ENCODE results near the gene GOLGA6L26.
"Not testable (repeated sequence)": the region's sequence is repeated elsewhere in the genome, so short reads cannot be mapped to it uniquely, and the experiment has no call there.

The GOLGA6L26 gene, protein sequence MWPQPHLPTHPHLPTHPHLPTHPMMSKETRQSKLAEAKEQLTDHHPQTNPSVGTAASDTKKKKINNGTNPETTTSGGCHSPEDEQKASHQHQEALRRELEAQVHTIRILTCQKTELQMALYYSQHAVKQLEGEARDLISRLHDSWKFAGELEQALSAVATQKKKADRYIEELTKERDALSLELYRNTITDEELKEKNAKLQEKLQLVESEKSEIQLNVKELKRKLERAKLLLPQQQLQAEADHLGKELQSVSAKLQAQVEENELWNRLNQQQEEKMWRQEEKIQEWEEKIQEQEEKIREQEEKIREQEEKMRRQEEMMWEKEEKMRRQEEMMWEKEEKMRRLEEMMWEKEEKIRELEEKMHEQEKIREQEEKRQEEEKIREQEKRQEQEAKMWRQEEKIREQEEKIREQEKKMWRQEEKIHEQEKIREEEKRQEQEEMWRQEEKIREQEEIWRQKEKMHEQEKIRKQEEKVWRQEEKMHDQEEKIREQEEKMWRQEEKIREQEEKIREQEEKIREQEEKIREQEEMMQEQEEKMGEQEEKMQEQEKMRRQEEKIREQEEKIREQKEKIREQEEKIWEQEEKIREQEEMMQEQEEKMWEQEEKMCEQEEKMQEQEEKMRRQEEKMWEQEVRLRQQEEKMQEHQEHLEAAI

DNA sequence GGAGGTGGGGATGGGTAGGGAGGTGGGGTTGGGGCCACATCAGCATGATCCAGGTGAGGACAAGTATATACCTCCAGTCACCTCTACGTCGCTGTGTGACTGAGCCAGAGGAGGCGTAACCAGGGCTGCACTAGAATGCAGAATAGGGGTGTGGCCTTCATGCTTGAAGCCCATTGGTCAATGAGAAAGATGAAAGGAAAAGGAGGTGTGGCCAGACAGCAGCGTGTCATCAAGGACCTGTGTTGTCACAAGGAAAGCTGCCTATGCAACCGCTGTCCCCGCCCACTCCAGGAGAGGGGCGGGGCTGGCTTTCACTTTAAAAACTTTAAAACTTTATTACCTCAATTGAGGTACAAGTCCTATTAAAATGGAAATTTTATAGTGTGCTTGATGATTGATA, at the start of gene GOLGA6L26:
GOLGA6L26 (minus strand) TSS at position 101 of the 400 bp plus-strand sequence; CDS start at position 40, 61 bp downstream.
- not testable (repeated sequence) for H3K4me3 ChIP-seq (ENCODE audit: severe bottlenecking); H3K27ac ChIP-seq (ENCODE audit: poor library complexity, severe bottlenecking); H3K27me3 ChIP-seq (ENCODE audit: insufficient read depth, poor library complexity, severe bottlenecking); H3K36me3 ChIP-seq (ENCODE audit: low read depth); H3K4me1 ChIP-seq (ENCODE audit: insufficient read depth, poor library complexity, severe bottlenecking); ATAC-seq (ENCODE audit: low read depth); H3K9me3 ChIP-seq (ENCODE audit: severe bottlenecking); DNase-seq (ENCODE audit: low spot score)

DNA sequence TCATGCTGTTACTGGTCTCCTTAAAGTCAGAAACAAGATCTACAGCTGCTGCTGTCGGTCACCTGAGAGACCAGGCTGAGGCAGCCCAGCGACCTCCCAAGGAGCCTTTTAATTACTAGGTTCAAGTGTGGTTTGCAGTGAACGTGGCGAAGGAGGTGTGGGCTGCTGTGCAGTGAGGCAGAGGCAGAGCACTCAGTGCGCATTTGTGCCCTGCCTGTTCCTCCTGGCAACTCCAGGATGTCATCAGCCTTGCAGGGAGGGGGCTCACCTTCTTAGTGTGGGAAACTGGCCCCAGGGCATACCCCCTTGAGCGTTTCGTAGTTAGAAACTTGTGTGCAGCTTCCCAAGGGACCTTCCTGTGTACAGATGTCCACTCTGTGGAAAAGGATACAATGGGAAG, 47.2 kb upstream of the GOLGA6L26 start:
- H3K27me3 ChIP-seq (ENCODE audit: insufficient read depth, poor library complexity, severe bottlenecking), result peaks cover 48% of the 10 kb centered on the region
- not testable (repeated sequence) for H3K27ac ChIP-seq (ENCODE audit: poor library complexity, severe bottlenecking); DNase-seq (ENCODE audit: low spot score); H3K36me3 ChIP-seq (ENCODE audit: low read depth); H3K9me3 ChIP-seq (ENCODE audit: severe bottlenecking); H3K4me3 ChIP-seq (ENCODE audit: severe bottlenecking); H3K4me1 ChIP-seq (ENCODE audit: insufficient read depth, poor library complexity, severe bottlenecking)
- ATAC-seq (ENCODE audit: low read depth), result peak; percentile 21; the same call in 1 of the 3 replicates

DNA sequence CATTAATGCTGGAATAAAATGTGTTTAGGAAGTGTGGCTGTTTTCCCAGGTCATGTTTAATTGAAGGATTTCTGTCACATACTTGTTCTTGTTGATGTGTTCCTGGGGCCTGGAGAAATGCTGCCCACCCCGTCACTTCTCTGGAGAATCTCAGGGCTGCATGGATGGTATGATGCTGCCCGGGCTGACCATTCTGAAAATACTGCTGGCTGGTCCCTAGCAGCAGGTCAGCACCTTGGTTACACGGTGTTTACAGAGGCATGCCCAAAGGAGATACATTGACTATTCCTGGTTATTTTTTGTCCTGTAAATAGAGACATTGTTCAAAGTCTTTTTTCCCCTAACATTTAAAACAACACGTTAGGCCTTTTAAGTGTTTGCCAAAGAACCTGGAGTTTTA, 46.7 kb upstream of the GOLGA6L26 start:
- ATAC-seq (ENCODE audit: low read depth), result 0 out of 3 replicates have a peak, but pooled peaks have one; percentile 24
- peaks cover 50% of the 10 kb centered on the region for H3K27me3 ChIP-seq (ENCODE audit: insufficient read depth, poor library complexity, severe bottlenecking)
- not testable (repeated sequence) for H3K27ac ChIP-seq (ENCODE audit: poor library complexity, severe bottlenecking)

DNA sequence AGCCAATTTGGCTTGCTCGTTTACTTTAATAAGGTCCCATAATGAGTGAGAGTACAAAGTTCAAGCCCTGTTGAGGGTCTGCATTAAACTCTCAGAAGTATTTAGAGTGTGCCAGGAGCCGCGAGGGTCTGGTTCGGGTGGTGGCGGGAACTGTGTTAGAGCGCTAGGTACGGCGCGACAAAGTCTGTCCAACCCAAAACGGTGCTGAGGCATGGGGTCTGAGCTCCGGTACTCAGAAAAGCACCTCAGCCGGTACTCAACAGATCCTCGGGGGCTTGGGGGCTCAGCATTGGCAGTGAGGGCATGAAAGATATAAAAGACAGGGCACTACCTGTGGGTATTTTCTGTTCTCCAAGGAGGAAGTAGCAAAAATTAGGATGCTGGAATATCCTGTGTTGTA, 45.0 kb upstream of the GOLGA6L26 start:
- not testable (repeated sequence) for H3K4me1 ChIP-seq (ENCODE audit: insufficient read depth, poor library complexity, severe bottlenecking); H3K9me3 ChIP-seq (ENCODE audit: severe bottlenecking); DNase-seq (ENCODE audit: low spot score); ATAC-seq (ENCODE audit: low read depth); H3K27ac ChIP-seq (ENCODE audit: poor library complexity, severe bottlenecking); H3K36me3 ChIP-seq (ENCODE audit: low read depth); H3K4me3 ChIP-seq (ENCODE audit: severe bottlenecking)
- H3K27me3 ChIP-seq (ENCODE audit: insufficient read depth, poor library complexity, severe bottlenecking), result peaks cover 56% of the 10 kb centered on the region

More for the DNA sequence above, 46.7 kb upstream of the GOLGA6L26 start:
- H3K4me1 ChIP-seq (ENCODE audit: insufficient read depth, poor library complexity, severe bottlenecking); H3K36me3 ChIP-seq (ENCODE audit: low read depth); DNase-seq (ENCODE audit: low spot score); H3K4me3 ChIP-seq (ENCODE audit: severe bottlenecking); H3K9me3 ChIP-seq (ENCODE audit: severe bottlenecking): not testable (repeated sequence)

DNA sequence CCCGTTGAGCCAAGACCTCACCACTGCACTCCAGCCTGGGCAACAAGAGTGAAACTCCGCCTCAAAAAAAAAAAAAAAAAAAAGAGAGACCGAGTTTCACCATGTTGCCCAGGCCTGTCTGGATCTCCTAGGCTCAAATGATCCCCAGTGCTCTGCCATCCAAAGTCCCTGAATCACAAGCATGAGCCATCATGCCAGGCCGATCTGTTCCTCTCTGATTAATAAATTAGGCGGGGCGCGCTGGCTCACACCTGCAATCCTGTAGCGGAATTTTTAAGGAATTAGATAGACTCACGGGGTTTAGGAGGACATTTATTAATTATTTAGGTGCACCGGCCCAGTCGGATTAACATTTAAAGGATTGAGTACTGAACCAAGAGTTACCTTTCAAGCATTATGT, 40.2 kb upstream of the GOLGA6L26 start:
- DNase-seq (ENCODE audit: low spot score); H3K4me1 ChIP-seq (ENCODE audit: insufficient read depth, poor library complexity, severe bottlenecking); H3K27ac ChIP-seq (ENCODE audit: poor library complexity, severe bottlenecking); H3K4me3 ChIP-seq (ENCODE audit: severe bottlenecking); H3K36me3 ChIP-seq (ENCODE audit: low read depth); ATAC-seq (ENCODE audit: low read depth); H3K9me3 ChIP-seq (ENCODE audit: severe bottlenecking): not testable (repeated sequence)
- peaks cover 45% of the 10 kb centered on the region for H3K27me3 ChIP-seq (ENCODE audit: insufficient read depth, poor library complexity, severe bottlenecking)

DNA sequence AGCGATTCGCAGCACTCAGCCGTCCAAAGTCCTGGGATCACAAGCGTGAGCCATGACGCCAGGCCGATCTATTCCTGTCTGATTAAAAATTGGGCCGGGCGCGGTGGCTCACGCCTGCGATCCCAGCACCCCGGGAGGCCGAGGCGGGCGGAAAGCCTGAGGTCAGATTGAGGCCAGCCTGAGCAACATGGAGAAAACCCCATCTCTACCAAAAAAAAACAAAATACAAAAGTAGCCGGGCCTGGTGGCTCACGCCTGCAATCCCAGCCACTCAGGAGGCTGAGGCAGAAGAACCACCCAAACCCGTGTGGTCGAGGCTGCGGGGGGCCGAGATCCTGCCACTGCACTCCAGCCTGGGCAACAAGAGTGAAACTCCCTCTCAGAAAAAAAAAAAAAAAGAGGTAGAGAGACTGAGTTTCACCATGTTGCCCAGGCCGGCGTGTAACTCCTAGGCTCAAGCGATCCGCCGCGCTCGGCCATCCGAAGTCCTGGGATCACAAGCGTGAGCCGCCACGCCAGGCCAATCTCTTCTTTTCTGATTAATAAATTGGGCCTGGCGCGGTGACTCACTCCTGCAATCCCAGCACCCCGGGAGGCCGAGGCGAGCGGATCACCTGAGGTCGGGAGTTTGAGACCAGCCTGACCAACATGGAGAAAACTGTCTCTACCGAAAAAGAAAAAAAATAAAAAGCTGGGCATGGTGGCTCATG, 39.0 kb upstream of the GOLGA6L26 start:
- not testable (repeated sequence) for H3K36me3 ChIP-seq (ENCODE audit: low read depth); H3K9me3 ChIP-seq (ENCODE audit: severe bottlenecking); DNase-seq (ENCODE audit: low spot score); H3K27ac ChIP-seq (ENCODE audit: poor library complexity, severe bottlenecking); H3K4me1 ChIP-seq (ENCODE audit: insufficient read depth, poor library complexity, severe bottlenecking); ATAC-seq (ENCODE audit: low read depth); H3K4me3 ChIP-seq (ENCODE audit: severe bottlenecking)
- peaks cover 44% of the 10 kb centered on the region for H3K27me3 ChIP-seq (ENCODE audit: insufficient read depth, poor library complexity, severe bottlenecking)

DNA sequence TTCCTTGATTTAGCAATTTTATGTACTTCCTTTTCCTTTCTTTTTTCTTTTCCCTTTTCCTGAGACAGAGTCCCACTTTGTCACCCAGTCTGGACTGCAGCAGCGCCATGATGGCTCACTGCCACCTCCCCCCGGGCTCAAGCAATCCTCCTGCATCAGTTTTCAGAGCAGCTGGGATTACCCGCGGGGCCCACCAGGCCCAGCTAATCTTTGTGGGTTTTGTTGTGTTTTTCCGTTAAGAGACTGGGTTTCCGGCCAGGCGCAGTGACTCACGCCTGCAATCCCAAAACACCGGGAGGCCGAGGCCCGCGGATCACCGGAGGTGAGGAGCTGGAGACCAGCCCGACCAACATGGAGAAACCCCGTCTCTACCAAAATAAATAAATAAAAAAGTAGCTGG, 38.3 kb upstream of the GOLGA6L26 start:
- TF ChIP-seq, protein P1, sequence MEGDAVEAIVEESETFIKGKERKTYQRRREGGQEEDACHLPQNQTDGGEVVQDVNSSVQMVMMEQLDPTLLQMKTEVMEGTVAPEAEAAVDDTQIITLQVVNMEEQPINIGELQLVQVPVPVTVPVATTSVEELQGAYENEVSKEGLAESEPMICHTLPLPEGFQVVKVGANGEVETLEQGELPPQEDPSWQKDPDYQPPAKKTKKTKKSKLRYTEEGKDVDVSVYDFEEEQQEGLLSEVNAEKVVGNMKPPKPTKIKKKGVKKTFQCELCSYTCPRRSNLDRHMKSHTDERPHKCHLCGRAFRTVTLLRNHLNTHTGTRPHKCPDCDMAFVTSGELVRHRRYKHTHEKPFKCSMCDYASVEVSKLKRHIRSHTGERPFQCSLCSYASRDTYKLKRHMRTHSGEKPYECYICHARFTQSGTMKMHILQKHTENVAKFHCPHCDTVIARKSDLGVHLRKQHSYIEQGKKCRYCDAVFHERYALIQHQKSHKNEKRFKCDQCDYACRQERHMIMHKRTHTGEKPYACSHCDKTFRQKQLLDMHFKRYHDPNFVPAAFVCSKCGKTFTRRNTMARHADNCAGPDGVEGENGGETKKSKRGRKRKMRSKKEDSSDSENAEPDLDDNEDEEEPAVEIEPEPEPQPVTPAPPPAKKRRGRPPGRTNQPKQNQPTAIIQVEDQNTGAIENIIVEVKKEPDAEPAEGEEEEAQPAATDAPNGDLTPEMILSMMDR (IDR thresholded peaks at IDR 0.05; ENCODE audit: poor library complexity, severe bottlenecking), result no peak
- ATAC-seq (ENCODE audit: low read depth) (no peak), DNase-seq (ENCODE audit: low spot score) (no peak)
- no peak overlapping the region for H3K4me3 ChIP-seq (ENCODE audit: severe bottlenecking)
- no peak overlapping the region for H3K27ac ChIP-seq (ENCODE audit: poor library complexity, severe bottlenecking)
- H3K9me3 ChIP-seq (ENCODE audit: severe bottlenecking), result no peaks in the 10 kb centered on the region
- H3K36me3 ChIP-seq (ENCODE audit: low read depth), result no peaks in the 10 kb centered on the region
- no peaks in the 10 kb centered on the region for H3K4me1 ChIP-seq (ENCODE audit: insufficient read depth, poor library complexity, severe bottlenecking)
- H3K27me3 ChIP-seq (ENCODE audit: insufficient read depth, poor library complexity, severe bottlenecking), result peaks cover 42% of the 10 kb centered on the region

DNA sequence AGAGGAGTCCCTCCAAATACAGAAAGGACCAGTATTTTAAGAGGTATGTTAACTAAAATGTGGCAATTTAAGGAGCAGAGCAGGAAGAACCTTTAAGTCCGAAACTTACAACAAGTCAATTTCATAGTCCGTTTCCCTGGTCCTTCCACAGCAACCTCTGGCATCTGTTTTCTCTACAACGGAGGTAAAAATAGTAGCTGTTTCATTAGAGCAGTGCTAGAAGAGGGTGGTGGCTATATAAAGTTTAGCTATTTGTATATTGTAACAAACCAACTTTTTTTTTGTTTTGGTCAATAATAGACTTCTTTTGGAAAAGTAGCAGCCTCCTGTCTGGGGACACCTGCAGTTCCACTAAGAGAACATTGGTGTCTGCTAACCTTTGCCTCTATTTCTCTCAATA, 37.9 kb upstream of the GOLGA6L26 start:
- ATAC-seq (ENCODE audit: low read depth); H3K4me3 ChIP-seq (ENCODE audit: severe bottlenecking); H3K9me3 ChIP-seq (ENCODE audit: severe bottlenecking); H3K36me3 ChIP-seq (ENCODE audit: low read depth); H3K4me1 ChIP-seq (ENCODE audit: insufficient read depth, poor library complexity, severe bottlenecking); H3K27ac ChIP-seq (ENCODE audit: poor library complexity, severe bottlenecking); DNase-seq (ENCODE audit: low spot score): not testable (repeated sequence)
- peaks cover 38% of the 10 kb centered on the region for H3K27me3 ChIP-seq (ENCODE audit: insufficient read depth, poor library complexity, severe bottlenecking)

DNA sequence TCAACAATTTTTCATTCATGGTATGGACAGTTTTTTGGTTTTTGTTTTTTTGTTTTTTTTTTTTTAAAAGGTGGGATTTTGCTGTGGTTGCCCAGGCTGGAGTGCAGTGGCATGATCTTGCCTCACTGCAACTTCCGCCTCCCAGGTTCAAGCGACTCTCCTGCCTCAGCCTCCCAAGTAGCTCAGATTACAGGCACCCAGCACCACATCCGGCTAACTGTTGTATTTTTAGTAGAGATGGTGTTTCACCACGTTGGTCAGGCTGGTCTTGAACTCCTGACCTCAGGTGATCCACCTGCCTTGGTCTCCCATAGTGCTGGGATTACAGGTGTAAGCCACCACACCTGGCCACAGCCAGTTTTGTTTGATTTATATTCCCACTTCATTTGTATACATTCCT, 37.1 kb upstream of the GOLGA6L26 start:
- ATAC-seq (ENCODE audit: low read depth); H3K9me3 ChIP-seq (ENCODE audit: severe bottlenecking); H3K27ac ChIP-seq (ENCODE audit: poor library complexity, severe bottlenecking); H3K4me3 ChIP-seq (ENCODE audit: severe bottlenecking); H3K36me3 ChIP-seq (ENCODE audit: low read depth); DNase-seq (ENCODE audit: low spot score); H3K4me1 ChIP-seq (ENCODE audit: insufficient read depth, poor library complexity, severe bottlenecking): not testable (repeated sequence)
- H3K27me3 ChIP-seq (ENCODE audit: insufficient read depth, poor library complexity, severe bottlenecking), result peaks cover 30% of the 10 kb centered on the region
